ENCODE results near the gene MALAT1. TPM values are rescaled to one million over a fixed set of nuclear protein-coding genes. Genes with fewer than 3 reads are reported as not detected.
"Not testable (repeated sequence)": the region's sequence is repeated elsewhere in the genome, so short reads cannot be mapped to it uniquely, and the experiment has no call there.

Gene MALAT1
- 11,810 to 14,376 TPM (median 12,130 TPM) in 3 replicates for total RNA-seq
- long read RNA-seq, full-length matches to known transcripts = 265 of 267 reads
- long read RNA-seq, partial matches to known transcripts = 0 of 267 reads
- long read RNA-seq, other reads (novel, unspliced or antisense) = 2 of 267 reads

DNA sequence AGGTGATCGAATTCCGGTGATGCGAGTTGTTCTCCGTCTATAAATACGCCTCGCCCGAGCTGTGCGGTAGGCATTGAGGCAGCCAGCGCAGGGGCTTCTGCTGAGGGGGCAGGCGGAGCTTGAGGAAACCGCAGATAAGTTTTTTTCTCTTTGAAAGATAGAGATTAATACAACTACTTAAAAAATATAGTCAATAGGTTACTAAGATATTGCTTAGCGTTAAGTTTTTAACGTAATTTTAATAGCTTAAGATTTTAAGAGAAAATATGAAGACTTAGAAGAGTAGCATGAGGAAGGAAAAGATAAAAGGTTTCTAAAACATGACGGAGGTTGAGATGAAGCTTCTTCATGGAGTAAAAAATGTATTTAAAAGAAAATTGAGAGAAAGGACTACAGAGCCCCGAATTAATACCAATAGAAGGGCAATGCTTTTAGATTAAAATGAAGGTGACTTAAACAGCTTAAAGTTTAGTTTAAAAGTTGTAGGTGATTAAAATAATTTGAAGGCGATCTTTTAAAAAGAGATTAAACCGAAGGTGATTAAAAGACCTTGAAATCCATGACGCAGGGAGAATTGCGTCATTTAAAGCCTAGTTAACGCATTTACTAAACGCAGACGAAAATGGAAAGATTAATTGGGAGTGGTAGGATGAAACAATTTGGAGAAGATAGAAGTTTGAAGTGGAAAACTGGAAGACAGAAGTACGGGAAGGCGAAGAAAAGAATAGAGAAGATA is at the start of gene MALAT1:
Gene MALAT1 (plus strand): TSS at position 69 of the 736 bp plus-strand sequence.
- Mint-ChIP-seq H3K36me3 (ENCODE audit: low read depth) (peaks cover 7% of the 10 kb centered on the region), H3K4me1 (ENCODE audit: low read depth) (peaks cover 27% of the 10 kb centered on the region), H3K4me3 (ENCODE audit: unreplicated experiment) (no peak within 1 kb of the TSS), H3K27ac (ENCODE audit: unreplicated experiment) (no peak within 1 kb of the TSS), H3K9me3 (ENCODE audit: low read depth) (no peaks in the 10 kb centered on the region), H3K27me3 (ENCODE audit: low read depth) (no peaks in the 10 kb centered on the region)
- TF ChIP-seq, protein P1, sequence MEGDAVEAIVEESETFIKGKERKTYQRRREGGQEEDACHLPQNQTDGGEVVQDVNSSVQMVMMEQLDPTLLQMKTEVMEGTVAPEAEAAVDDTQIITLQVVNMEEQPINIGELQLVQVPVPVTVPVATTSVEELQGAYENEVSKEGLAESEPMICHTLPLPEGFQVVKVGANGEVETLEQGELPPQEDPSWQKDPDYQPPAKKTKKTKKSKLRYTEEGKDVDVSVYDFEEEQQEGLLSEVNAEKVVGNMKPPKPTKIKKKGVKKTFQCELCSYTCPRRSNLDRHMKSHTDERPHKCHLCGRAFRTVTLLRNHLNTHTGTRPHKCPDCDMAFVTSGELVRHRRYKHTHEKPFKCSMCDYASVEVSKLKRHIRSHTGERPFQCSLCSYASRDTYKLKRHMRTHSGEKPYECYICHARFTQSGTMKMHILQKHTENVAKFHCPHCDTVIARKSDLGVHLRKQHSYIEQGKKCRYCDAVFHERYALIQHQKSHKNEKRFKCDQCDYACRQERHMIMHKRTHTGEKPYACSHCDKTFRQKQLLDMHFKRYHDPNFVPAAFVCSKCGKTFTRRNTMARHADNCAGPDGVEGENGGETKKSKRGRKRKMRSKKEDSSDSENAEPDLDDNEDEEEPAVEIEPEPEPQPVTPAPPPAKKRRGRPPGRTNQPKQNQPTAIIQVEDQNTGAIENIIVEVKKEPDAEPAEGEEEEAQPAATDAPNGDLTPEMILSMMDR (IDR thresholded peaks at IDR 0.05) = no peak
- DNase-seq (ENCODE audit: low spot score) = peak; percentile 94

DNA sequence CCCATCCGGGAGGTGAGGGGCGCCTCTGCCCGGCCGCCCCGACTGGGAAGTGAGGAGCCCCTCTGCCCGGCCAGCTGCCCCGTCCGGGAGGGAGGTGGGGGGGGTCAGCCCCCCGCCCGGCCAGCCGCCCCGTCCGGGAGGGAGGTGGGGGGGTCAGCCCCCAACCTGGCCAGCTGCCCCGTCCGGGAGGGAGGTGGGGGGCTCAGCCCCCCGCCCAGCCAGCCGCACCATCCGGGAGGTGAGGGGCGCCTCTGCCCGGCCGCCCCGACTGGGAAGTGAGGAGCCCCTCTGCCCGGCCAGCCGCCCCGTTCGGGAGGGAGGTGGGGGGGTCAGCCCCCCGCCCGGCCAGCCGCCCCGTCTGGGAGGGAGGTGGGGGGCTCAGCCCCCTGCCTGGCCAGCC is 47.5 kb upstream of the MALAT1 start:
- not testable (repeated sequence) for H3K9me3 Mint-ChIP-seq (ENCODE audit: low read depth); H3K4me3 Mint-ChIP-seq (ENCODE audit: unreplicated experiment); H3K27ac Mint-ChIP-seq (ENCODE audit: unreplicated experiment); H3K27me3 Mint-ChIP-seq (ENCODE audit: low read depth); DNase-seq (ENCODE audit: low spot score); H3K36me3 Mint-ChIP-seq (ENCODE audit: low read depth)
- peaks cover 56% of the 10 kb centered on the region for H3K4me1 Mint-ChIP-seq (ENCODE audit: low read depth)

DNA sequence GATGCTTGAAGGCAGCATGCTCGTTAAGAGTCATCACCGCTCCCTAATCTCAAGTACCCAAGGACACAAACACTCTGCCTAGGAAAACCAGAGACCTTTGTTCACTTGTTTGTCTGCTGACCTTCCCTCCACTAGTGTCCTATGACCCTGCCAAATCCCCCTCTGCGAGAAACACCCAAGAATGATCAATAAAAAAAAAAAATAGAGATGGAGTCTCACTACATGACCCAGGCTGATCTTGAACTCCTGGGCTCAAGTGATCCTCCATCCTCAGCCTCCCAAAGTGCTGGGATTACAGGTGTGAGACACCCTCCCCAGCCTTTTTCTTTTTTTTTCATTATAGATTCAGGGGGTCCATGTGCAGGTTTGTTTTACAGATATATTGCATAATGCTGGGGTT is 46.6 kb upstream of the MALAT1 start:
- not testable (repeated sequence) for H3K4me3 Mint-ChIP-seq (ENCODE audit: unreplicated experiment); H3K9me3 Mint-ChIP-seq (ENCODE audit: low read depth); H3K27me3 Mint-ChIP-seq (ENCODE audit: low read depth); DNase-seq (ENCODE audit: low spot score); H3K36me3 Mint-ChIP-seq (ENCODE audit: low read depth)
- peaks cover 55% of the 10 kb centered on the region for H3K4me1 Mint-ChIP-seq (ENCODE audit: low read depth)
- H3K27ac Mint-ChIP-seq (ENCODE audit: unreplicated experiment) = peak overlapping the region; percentile 91

DNA sequence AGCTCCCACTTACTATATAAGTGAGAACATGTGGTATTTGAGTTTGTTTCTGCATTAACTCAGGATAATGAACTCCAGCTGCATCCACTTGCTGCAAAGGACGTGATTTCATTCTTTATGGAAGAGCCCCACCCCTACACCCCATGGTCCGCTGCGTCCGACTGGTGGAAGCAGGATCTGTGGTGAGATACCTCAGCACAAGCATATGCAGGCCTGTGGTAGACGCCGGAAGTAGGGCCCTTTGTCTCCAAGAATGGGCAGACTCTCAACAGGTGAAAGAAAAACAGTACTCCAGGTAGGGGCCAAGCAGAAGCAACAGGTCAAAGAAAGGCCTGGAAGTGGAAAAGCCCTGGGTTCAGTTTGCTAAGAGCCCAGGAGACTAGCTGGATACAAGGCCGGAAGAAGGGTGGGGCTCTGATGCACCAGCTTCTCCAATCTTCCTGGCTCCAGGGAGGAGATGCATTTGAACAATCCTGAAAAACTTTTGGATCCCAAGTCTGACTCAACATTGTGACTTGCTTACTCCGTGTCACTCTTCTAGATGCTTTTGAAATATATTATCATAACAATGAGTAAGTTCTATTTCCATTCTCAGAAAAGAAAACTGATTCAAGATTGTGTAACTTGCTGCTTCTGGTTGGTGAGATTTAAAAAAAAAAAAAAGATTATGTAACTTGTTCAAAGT is 45.9 kb upstream of the MALAT1 start:
- peaks cover 1% of the 10 kb centered on the region for H3K36me3 Mint-ChIP-seq (ENCODE audit: low read depth)
- TF ChIP-seq, protein P1 (IDR thresholded peaks at IDR 0.05) = no peak
- no peaks in the 10 kb centered on the region for H3K27me3 Mint-ChIP-seq (ENCODE audit: low read depth)
- H3K4me1 Mint-ChIP-seq (ENCODE audit: low read depth) = peaks cover 48% of the 10 kb centered on the region
- no peak overlapping the region for H3K4me3 Mint-ChIP-seq (ENCODE audit: unreplicated experiment)
- no peaks in the 10 kb centered on the region for H3K9me3 Mint-ChIP-seq (ENCODE audit: low read depth)
- no peak for DNase-seq (ENCODE audit: low spot score)
- peak overlapping the region; percentile 91 for H3K27ac Mint-ChIP-seq (ENCODE audit: unreplicated experiment)

DNA sequence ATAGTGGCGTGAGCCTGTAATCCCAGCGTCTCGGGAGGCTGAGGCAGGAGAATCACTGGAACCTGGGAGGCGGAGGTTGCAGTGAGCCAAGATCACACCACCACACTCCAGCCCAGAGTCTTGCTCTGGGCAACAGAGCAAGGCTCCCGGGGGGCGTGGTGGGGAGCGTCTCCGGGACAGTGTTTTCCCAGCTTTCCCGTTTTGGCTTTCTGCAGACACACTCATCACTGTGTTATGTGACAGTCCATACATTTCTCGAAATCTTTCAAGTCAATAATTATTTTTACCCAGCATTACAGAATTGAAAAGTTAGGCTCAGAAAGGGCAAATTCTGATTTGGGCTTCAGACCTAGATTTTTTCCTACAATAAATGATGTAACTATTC is 44.5 kb upstream of the MALAT1 start:
- Mint-ChIP-seq H3K27ac (ENCODE audit: unreplicated experiment) (peak overlapping the region; percentile 91), H3K4me1 (ENCODE audit: low read depth) (peaks cover 45% of the 10 kb centered on the region), H3K4me3 (ENCODE audit: unreplicated experiment) (peak overlapping the region; percentile 73), H3K9me3 (ENCODE audit: low read depth) (no peaks in the 10 kb centered on the region), H3K36me3 (ENCODE audit: low read depth) (peaks cover 1% of the 10 kb centered on the region), H3K27me3 (ENCODE audit: low read depth) (no peaks in the 10 kb centered on the region)
- DNase-seq (ENCODE audit: low spot score) = no peak
- TF ChIP-seq, protein P1 (IDR thresholded peaks at IDR 0.05) = no peak

DNA sequence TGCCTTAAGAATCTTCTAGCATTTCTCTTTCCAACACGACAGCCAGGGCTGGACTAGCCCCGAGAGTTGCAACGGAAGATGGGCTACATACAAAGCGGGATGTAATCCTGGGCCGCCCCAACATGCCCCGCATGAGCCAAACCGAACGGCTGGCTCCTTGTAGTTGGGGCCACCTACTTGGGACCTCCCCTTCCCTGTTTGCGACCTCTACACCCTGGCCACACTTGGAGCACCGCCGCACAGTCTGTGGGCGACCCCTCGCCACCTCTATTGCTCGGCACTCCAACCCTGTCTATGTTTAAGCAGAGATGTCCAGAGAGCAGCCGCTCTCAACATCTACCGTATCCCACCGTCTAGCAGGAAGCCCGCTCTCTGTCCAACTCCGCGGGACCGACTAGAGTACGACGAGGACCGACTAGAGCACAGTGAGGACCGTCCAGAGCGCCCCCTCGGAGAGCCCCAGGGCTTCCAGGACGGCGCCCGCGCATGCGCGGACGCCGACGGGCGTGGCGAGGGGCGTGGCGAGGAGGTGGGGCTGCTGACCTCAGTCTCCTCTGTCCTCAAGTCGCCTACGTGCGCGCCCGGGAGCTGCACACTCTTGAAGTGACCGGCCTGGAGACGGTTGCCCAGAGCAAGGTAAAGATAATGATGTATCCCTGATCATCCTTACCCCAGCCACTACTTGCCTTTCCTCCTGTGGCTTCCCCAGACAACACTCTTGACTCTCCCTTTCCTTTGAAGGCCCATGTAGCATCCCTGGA is 44.0 kb upstream of the MALAT1 start:
- Mint-ChIP-seq H3K27ac (ENCODE audit: unreplicated experiment) (peak overlapping the region; percentile 91), H3K27me3 (ENCODE audit: low read depth) (no peaks in the 10 kb centered on the region), H3K4me1 (ENCODE audit: low read depth) (peaks cover 45% of the 10 kb centered on the region), H3K9me3 (ENCODE audit: low read depth) (no peaks in the 10 kb centered on the region), H3K36me3 (ENCODE audit: low read depth) (no peaks in the 10 kb centered on the region), H3K4me3 (ENCODE audit: unreplicated experiment) (peak overlapping the region; percentile 73)
- peak; percentile 75 for DNase-seq (ENCODE audit: low spot score)
- TF ChIP-seq, protein P1 (IDR thresholded peaks at IDR 0.05) = peak; percentile 22

All from chondrocyte (in vitro differentiated cells).